22Rv1 (cell line): ENCODE results near the gene SLC27A3.

ENCODE experiments used
- CTCF ChIP-seq: fragments of 450-650 bp; IDR thresholded peaks from 2 replicates; pipeline ENCODE4 v1.5.1; 2017; ENCODE audit warnings: mild to moderate bottlenecking
- ZFX ChIP-seq: fragments of 450-650 bp; IDR thresholded peaks from 2 replicates; pipeline ENCODE4 v1.6.1; 2017; ENCODE audit warnings: antibody characterized with exemption, borderline replicate concordance

GRCh38 chr1:153793973-153794615 is 18.9 kb downstream of the SLC27A3 start:
- no peak for TF ChIP-seq CTCF
- TF ChIP-seq ZFX, result no peak
